HG03521 (cell line): ENCODE data around the gene PNMA6F.
A peak's percentile ranks its signal among the peaks of the same experiment; 100 is the strongest.
"Not testable (repeated sequence)": the region's sequence is repeated elsewhere in the genome, so short reads cannot be mapped to it uniquely, and the experiment has no call there.

Source experiments
- ATAC-seq: cut with Tn5 transposase; IDR thresholded peaks from one replicate; pipeline ENCODE4 v1.9.1; 2021; ENCODE audit warnings: mild to moderate bottlenecking, moderate library complexity; ENCODE audit not compliant: unreplicated experiment

The PNMA6F gene

GRCh38 chrX:153304988-153305736, 16.4 kb downstream of the PNMA6F start:
- no peak for ATAC-seq

- no peak for ATAC-seq
These were observed 18.0 kb downstream of the PNMA6F start for GRCh38 chrX:153303276-153304262.

- ATAC-seq = no peak
These were observed 18.8 kb downstream of the PNMA6F start for GRCh38 chrX:153302796-153303195.

GRCh38 chrX:153301746-153302145, 19.8 kb downstream of the PNMA6F start:
- ATAC-seq = no peak

DNA sequence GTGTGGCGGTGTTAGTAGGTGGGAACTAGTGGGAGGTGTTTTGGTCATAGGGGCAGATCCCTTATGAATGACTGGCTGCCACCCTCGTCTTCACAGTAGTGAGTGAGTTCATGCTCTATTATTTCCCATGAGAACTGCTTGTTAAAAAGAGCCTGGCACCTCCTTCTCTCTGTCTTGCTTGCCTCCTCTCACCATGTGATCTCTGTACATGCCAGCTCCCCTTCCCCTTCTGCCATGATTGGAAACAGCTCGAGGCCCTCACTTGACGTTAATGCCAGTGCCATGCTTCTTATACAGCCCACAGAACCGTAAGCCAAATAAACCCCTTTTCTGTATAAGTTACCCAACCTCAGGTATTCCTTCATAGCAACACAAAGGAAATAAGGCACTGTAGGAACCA, 21.7 kb downstream of the PNMA6F start:
- ATAC-seq = no peak

- ATAC-seq = no peak
These were observed 24.2 kb downstream of the PNMA6F start for GRCh38 chrX:153297376-153297775.

- ATAC-seq = peak; percentile 45
These were observed 28.0 kb downstream of the PNMA6F start for GRCh38 chrX:153293485-153294071.

GRCh38 chrX:153288807-153289206, 32.8 kb downstream of the PNMA6F start:
- ATAC-seq = not testable (repeated sequence)

DNA sequence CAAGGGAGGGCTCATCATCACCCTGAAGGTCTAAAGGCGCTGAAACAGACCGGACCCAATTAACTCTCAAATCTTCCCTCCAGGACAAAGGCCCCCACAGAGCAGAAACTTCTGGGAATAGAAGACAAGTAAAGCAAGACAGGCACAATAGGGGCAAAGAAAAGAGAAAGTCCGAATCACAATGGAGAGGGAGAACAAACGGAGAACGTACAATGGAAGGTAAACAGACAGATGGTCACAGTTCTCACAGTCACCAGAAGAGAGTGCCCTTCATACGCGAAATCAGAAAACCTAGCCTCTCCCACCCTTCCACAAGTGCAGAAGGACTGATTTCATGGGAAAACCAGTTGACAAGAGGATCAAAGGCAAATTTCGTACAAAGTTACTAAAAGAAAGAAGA, 35.9 kb downstream of the PNMA6F start:
- ATAC-seq = not testable (repeated sequence)

DNA sequence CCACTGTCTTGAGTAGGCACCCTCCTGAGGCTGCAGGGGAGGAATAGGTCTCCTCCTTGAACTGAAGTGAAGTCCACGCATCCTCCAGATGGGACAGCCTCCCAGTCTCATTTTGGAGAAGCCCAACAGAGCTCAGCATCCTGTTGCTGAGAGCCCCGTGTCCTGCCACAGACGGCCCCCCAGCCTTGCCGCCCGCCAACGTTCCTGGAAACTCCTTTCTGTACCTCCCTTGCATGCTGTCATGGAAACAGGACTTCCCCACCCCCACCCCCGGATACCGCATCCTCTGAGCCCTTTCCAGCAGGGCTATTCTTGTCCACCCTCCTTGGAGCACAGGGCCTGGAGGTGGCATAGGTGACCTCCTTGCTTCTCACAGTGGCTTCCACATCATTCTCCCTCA, 37.6 kb downstream of the PNMA6F start:
- ATAC-seq = not testable (repeated sequence)

DNA sequence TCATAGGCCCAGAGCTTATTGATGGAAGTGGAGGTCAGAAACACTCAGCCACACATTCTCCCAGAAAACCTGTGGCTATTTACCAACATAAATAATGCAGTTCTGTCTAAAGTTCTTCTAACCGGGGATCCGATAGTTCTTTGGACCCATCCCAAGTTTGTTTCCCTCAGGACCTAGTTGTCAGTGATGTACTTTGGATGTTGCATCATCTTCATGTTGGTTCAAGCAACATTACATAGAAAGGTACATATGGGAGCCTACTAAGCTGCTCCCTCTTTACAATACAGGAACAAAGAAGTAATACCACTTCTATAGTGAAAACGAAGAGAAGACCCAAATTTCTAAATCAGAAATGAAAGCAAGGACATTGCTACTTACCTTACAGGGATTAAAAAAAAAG, 39.8 kb downstream of the PNMA6F start:
- ATAC-seq = not testable (repeated sequence)

GRCh38 chrX:153279304-153279703, 42.3 kb downstream of the PNMA6F start:
- not testable (repeated sequence) for ATAC-seq

DNA sequence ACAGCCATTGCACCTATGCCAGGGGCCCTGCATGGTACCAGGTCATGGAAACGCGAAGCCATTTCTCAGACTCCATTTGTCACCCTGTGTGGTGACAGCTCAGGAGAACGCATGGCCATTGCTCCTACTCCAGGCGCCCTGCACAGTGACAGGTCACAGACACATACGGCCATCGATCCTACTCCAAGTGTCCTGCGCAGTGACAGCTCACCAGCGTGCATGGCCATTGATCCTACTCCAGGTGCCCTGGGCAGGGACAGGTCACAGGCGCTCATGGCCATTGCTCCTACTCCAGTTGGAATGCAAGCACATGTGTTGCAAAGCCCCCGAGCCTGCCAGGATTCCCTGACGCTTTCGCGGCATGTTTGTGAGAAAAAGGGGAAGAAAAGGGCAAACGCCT, 45.5 kb downstream of the PNMA6F start:
- not testable (repeated sequence) for ATAC-seq

- ATAC-seq = not testable (repeated sequence)
These were observed 46.1 kb downstream of the PNMA6F start for GRCh38 chrX:153275418-153275817.

DNA sequence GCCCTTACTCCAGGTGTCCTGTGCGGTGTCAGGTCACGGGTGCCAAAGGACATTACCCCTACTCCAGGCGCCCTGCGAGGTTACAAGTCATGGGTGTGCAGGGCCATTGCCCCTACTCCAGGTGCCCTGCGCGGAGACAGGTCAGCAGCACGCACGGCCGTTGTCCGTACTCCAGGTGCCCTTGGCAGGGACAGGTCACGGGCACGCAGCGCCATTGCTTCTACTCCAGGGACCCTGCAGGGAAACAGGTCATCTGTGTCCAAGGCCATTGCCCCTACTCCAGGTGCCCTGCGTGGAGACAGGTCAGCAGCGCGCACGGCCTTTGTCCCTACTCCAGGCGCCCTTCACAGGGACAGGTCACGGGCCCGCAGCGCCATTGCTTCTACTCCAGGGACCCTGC, 49.0 kb downstream of the PNMA6F start:
- not testable (repeated sequence) for ATAC-seq

DNA sequence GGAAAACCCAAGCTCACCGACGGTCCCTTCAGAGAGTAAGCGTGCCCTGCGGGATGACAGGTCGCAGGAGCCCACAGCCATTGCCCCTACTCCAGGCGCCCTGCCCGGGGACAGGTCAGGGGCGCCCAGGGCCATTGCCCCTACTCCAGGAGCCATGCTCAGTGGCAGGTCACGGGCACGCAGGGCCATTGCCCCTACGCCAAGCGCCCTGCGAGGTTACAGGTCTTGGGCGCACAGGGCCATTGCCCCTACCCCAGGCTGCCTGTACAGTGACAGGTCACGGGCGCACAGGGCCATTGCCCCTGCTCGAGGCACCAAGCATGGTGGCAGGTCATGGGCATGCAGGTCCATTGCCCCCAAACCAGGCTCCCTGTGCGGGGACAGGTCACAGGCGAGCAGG, 49.5 kb downstream of the PNMA6F start:
- ATAC-seq = not testable (repeated sequence)
